DOHH2 (cell line): Measurements from ENCODE around the gene B3GALT6.

Experiments used
- H3F3A ChIP-seq: fragments of 200-600 bp; sonication (generic), shearing (Covaris generic); 2 replicates; pipeline ENCODE4 v1.6.0; 2016; ENCODE audit warnings: antibody characterized with exemption, mild to moderate bottlenecking; ENCODE audit not compliant: control insufficient read depth, insufficient read depth
- H3K27ac ChIP-seq: fragments of 200-600 bp; sonication (generic); 2 replicates; pipeline ENCODE4 v1.5.1; 2014; ENCODE audit warnings: low read depth, mild to moderate bottlenecking, low read length, moderate library complexity
- H3K27me3 ChIP-seq: fragments of 200-600 bp; sonication (generic); 2 replicates; pipeline ENCODE4 v1.6.1; 2014; ENCODE audit warnings: mild to moderate bottlenecking, low read length, mixed read lengths; ENCODE audit not compliant: control insufficient read depth
- H3K36me3 ChIP-seq: fragments of 200-600 bp; sonication (generic); 2 replicates; pipeline ENCODE4 v1.6.1; 2014; ENCODE audit warnings: mild to moderate bottlenecking, low read length, moderate library complexity, mixed read lengths; ENCODE audit not compliant: control insufficient read depth
- H3K4me1 ChIP-seq: fragments of 200-600 bp; sonication (generic); 2 replicates; pipeline ENCODE4 v1.6.1; 2014; ENCODE audit warnings: mild to moderate bottlenecking, low read length, mixed read lengths; ENCODE audit not compliant: control insufficient read depth
- H3K4me2 ChIP-seq: fragments of 200-600 bp; sonication (generic); 2 replicates; pipeline ENCODE4 v1.6.0; 2014; ENCODE audit warnings: mild to moderate bottlenecking, low read length, moderate library complexity
- H3K4me3 ChIP-seq: fragments of 200-600 bp; sonication (generic); 2 replicates; pipeline ENCODE4 v1.5.1; 2014; ENCODE audit warnings: mild to moderate bottlenecking, low read length, mixed read lengths
- H3K79me2 ChIP-seq: fragments of 200-600 bp; sonication (generic); 2 replicates; pipeline ENCODE4 v1.6.1; 2014; ENCODE audit warnings: mild to moderate bottlenecking, low read length, mixed read lengths; ENCODE audit not compliant: control insufficient read depth
- H3K9me2 ChIP-seq: fragments of 200-600 bp; sonication (generic); replicated peaks from 2 replicates; pipeline ENCODE4 v1.6.1; 2014; ENCODE audit warnings: mild to moderate bottlenecking, low read length, mixed read lengths; ENCODE audit not compliant: control insufficient read depth
- H3K9me3 ChIP-seq: fragments of 200-600 bp; sonication (generic); 2 replicates; pipeline ENCODE4 v1.6.1; 2014; ENCODE audit warnings: antibody characterized with exemption, low read length, mixed read lengths; ENCODE audit not compliant: control insufficient read depth, insufficient read depth
- H4K20me1 ChIP-seq: fragments of 200-600 bp; sonication (generic); 2 replicates; pipeline ENCODE4 v1.6.0; 2014; ENCODE audit warnings: low read depth, mild to moderate bottlenecking, antibody characterized with exemption, low read length, moderate library complexity; ENCODE audit not compliant: control insufficient read depth, insufficient read depth
- EZH2phosphoT487 ChIP-seq: fragments of 200-600 bp; sonication (generic); IDR thresholded peaks from 2 replicates; pipeline ENCODE4 v1.6.1; 2017; ENCODE audit warnings: borderline replicate concordance, mild to moderate bottlenecking, antibody characterized with exemption, low read length, moderate library complexity, mixed read lengths
- TF ChIP-seq, protein P1 (sequence below): fragments of 200-600 bp; sonication (generic); IDR thresholded peaks from one replicate; pipeline ENCODE4 v1.5.1; 2014; ENCODE audit warnings: antibody characterized with exemption, mild to moderate bottlenecking, low read depth, low read length; ENCODE audit not compliant: poor library complexity, severe bottlenecking

Gene B3GALT6

DNA sequence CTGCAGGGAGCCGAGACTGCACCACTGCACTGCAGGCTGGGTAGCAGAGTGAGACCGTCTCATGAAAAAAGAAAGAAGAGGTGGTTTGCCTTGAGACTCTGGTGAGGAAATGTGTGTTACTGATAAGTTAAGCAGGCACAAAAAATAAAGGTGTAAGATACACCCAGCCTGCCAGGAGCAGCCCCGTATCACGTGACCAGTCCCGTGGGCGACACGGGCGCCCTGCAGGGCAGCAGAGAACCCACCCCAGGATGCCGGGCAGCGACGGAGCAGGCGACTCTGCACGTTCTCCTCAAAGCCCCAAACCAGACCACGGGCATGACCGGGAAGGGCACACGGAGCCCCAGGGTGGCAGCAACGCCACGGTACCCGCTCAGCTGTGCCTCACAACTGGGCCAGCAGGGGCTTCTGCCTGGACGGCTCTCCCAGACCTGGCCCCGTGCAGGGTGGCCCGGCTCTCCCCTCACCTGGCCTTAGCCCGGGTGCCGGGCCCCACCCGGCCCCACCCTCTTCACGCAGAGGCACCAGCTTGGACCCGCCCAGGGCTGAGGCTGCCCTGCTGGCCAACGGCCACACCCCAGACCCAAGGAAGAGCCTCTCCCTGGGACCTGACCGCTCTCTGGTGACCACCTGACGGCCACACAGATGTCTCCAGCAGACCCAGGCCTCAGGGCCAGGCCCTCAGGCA, 10.0 kb upstream of the B3GALT6 start:
- Histone ChIP-seq H3K27me3 (no peaks in the 10 kb centered on the region), H3K4me2 (no peak overlapping the region), H4K20me1 (no peaks in the 10 kb centered on the region), H3K9me3 (no peaks in the 10 kb centered on the region), H3K4me1 (no peaks in the 10 kb centered on the region), H3K79me2 (peaks cover 28% of the 10 kb centered on the region), H3K36me3 (peaks cover 70% of the 10 kb centered on the region), H3K27ac (no peak overlapping the region), H3K4me3 (no peak overlapping the region), H3K9me2 (no peaks in the 10 kb centered on the region), H3F3A (no peaks in the 10 kb centered on the region)
- TF ChIP-seq, protein P1, sequence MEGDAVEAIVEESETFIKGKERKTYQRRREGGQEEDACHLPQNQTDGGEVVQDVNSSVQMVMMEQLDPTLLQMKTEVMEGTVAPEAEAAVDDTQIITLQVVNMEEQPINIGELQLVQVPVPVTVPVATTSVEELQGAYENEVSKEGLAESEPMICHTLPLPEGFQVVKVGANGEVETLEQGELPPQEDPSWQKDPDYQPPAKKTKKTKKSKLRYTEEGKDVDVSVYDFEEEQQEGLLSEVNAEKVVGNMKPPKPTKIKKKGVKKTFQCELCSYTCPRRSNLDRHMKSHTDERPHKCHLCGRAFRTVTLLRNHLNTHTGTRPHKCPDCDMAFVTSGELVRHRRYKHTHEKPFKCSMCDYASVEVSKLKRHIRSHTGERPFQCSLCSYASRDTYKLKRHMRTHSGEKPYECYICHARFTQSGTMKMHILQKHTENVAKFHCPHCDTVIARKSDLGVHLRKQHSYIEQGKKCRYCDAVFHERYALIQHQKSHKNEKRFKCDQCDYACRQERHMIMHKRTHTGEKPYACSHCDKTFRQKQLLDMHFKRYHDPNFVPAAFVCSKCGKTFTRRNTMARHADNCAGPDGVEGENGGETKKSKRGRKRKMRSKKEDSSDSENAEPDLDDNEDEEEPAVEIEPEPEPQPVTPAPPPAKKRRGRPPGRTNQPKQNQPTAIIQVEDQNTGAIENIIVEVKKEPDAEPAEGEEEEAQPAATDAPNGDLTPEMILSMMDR: no peak
- TF ChIP-seq EZH2phosphoT487: no peak

DNA sequence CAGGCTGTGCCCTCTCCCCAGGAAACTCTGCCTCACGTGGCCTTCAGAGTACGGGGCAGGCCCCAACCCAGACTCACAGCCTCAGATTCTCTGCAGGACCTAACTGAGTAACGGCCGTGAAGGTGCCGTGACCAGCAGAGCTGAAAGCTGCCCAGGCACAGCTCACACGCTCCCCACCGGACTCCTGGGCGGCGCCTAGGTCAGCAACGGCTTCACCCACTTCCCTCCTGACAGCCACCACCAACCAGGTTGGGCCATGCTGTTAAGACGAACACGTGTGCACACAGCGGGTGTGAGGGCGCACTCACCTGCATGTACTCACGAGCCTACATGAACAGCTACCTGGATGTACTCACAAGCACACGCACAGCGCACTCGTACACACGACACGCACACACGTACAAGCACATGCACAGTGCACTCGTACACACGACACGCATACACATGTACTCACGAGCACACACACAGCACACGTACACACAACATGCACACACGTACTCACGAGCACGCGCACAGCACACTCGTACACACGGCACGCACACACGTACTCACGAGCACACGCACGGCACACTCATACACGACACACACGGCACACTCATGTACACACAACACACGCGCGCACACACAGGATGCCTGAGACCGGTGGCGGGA, 9.3 kb upstream of the B3GALT6 start:
- Histone ChIP-seq H3K36me3 (peaks cover 74% of the 10 kb centered on the region), H3F3A (no peaks in the 10 kb centered on the region), H3K27me3 (no peaks in the 10 kb centered on the region), H3K4me2 (no peak overlapping the region), H3K79me2 (peaks cover 34% of the 10 kb centered on the region), H4K20me1 (no peaks in the 10 kb centered on the region), H3K27ac (no peak overlapping the region), H3K4me1 (no peaks in the 10 kb centered on the region), H3K9me2 (no peaks in the 10 kb centered on the region), H3K9me3 (no peaks in the 10 kb centered on the region), H3K4me3 (no peak overlapping the region)
- TF ChIP-seq, protein P1: no peak
- TF ChIP-seq EZH2phosphoT487: no peak

DNA sequence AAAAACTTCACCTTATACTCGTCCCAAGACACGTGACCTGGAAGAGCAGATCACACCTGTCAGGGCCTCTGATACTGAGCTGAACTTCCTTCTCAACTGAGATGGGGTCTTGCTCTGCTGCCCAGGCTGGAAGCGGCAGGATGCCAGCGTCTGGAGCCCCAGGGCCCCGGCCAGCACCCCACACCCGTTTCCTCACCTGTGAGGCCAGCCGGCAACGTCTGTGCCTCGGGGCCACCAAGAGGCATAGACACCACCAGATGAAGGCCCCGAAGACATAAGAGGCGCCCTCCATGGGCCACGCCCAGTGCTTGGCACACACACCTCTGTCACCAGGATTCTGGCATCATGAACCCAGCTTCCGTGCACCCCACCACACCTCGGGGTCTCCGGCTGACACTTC, 8.7 kb upstream of the B3GALT6 start:
- Histone ChIP-seq H4K20me1 (no peaks in the 10 kb centered on the region), H3K9me3 (no peaks in the 10 kb centered on the region), H3K4me3 (no peak overlapping the region), H3K79me2 (peaks cover 40% of the 10 kb centered on the region), H3K4me2 (no peak overlapping the region), H3F3A (no peaks in the 10 kb centered on the region), H3K4me1 (no peaks in the 10 kb centered on the region), H3K27me3 (no peaks in the 10 kb centered on the region), H3K27ac (no peak overlapping the region), H3K9me2 (no peaks in the 10 kb centered on the region), H3K36me3 (peaks cover 75% of the 10 kb centered on the region)
- no peak for TF ChIP-seq EZH2phosphoT487

DNA sequence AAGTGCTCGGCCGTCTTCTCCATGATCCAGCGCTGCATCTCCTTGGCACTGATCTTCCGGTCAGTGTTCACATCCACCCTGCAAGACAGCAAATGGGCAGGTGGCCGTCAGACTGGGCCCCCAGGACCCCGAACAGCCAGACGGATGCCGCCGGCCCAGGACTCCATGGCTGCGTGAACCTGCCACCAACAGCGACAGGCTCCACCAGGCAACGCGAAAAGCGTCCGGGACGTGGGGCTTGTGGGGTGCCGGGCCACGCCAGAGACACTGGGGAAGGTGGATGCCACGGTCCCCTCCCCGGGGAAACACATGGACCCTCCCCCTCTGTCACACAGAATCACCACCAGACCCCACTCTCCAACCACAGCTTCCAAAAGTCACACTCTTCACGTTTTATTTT, 8.1 kb upstream of the B3GALT6 start:
- no peaks in the 10 kb centered on the region for H3K9me3 ChIP-seq
- no peaks in the 10 kb centered on the region for H3K9me2 ChIP-seq
- H3K4me3 ChIP-seq: no peak overlapping the region
- no peaks in the 10 kb centered on the region for H3F3A ChIP-seq
- peaks cover 77% of the 10 kb centered on the region for H3K36me3 ChIP-seq
- no peak overlapping the region for H3K27ac ChIP-seq
- no peaks in the 10 kb centered on the region for H3K27me3 ChIP-seq
- H4K20me1 ChIP-seq: no peaks in the 10 kb centered on the region
- no peak overlapping the region for H3K4me2 ChIP-seq
- H3K4me1 ChIP-seq: no peaks in the 10 kb centered on the region
- H3K79me2 ChIP-seq: peaks cover 46% of the 10 kb centered on the region
- no peak for TF ChIP-seq EZH2phosphoT487
- TF ChIP-seq, protein P1: no peak
